H1 (cell line): Measurements from ENCODE around the gene RPTOR. TPM values are rescaled to one million over a fixed set of nuclear protein-coding genes. Genes with fewer than 3 reads are reported as not detected.

Experiments
- CTCF ChIA-PET: fragments of 300-600 bp; sonication (Branson Sonifier 250); formaldehyde crosslinking; loops from one replicate; lab custom pipeline; 2021; ENCODE audit not compliant: partially characterized antibody; lab: Charles Lee
- POLR2A ChIA-PET: fragments of 300-600 bp; sonication (Branson Sonifier 250); formaldehyde crosslinking; loops from one replicate; lab custom pipeline; 2021; ENCODE audit warnings: inconsistent platforms; ENCODE audit not compliant: partially characterized antibody; lab: Charles Lee
- DNase-seq, 2 experiments: peaks; one replicate each; pipeline versions ENCODE4 v3.0.0 to v3.0.0-alpha.2; 2010 to 2022; ENCODE audit warnings: low spot score in 2 of 2, low read depth in 1 of 2, mixed read lengths in 1 of 2
- FAIRE-seq: peaks from 2 replicates; lab custom pipeline; 2011; peaks lifted over from hg19 to GRCh38; lab: Jason Lieb, UNC
- H2AFZ ChIP-seq: 2 replicates; pipeline ENCODE4 v1.8.1; 2012; ENCODE audit warnings: low read length, inconsistent platforms
- H2AK5ac ChIP-seq: 2 replicates; pipeline ENCODE4 v1.6.1; 2013; ENCODE audit warnings: low read depth, low read length
- H2BK120ac ChIP-seq: replicated peaks from 2 replicates; pipeline ENCODE3; 2013; ENCODE audit warnings: low read depth, low read length, inconsistent platforms
- H2BK12ac ChIP-seq: 2 replicates; pipeline ENCODE4 v1.6.1; 2013; ENCODE audit warnings: low read depth, low read length
- H2BK15ac ChIP-seq: 2 replicates; pipeline ENCODE4 v1.6.1; 2013; ENCODE audit warnings: low read length
- H2BK20ac ChIP-seq: 2 replicates; pipeline ENCODE4 v1.6.1; 2013; ENCODE audit warnings: low read length
- H2BK5ac ChIP-seq: 2 replicates; pipeline ENCODE4 v1.6.1; 2013; ENCODE audit warnings: low read depth, low read length
- H3K14ac ChIP-seq: 2 replicates; pipeline ENCODE4 v1.6.1; 2013; ENCODE audit warnings: inconsistent platforms; ENCODE audit not compliant: insufficient read length
- H3K18ac ChIP-seq: 2 replicates; pipeline ENCODE4 v1.6.1; 2013; ENCODE audit warnings: low read length; ENCODE audit errors: extremely low read depth
- H3K23ac ChIP-seq: 2 replicates; pipeline ENCODE4 v1.6.1; 2013; ENCODE audit warnings: inconsistent platforms; ENCODE audit not compliant: insufficient read length
- H3K23me2 ChIP-seq: 2 replicates; pipeline ENCODE4 v1.6.1; 2013; ENCODE audit warnings: low read depth, low read length
- H3K27ac ChIP-seq: 2 replicates; pipeline ENCODE4 v1.6.1; 2011; ENCODE audit warnings: low read depth, low read length, inconsistent platforms
- H3K27me3 ChIP-seq, 4 experiments: replicated peaks in 1 of 4; 1 replicate in 1 of 4; 2 replicates in 3 of 4; pipeline versions ENCODE4 v1.6.1 to v1.8.1; 2011 to 2013; ENCODE audit warnings: low read length in 3 of 4, mild to moderate bottlenecking in 3 of 4, inconsistent platforms in 2 of 4, mixed read lengths in 2 of 4, moderate library complexity in 1 of 4; ENCODE audit not compliant: control insufficient read depth in 3 of 4, insufficient read depth in 3 of 4; ENCODE audit errors: extremely low read depth in 1 of 4
- H3K36me3 ChIP-seq, 4 experiments: 2 replicates each; pipeline versions ENCODE4 v1.6.1 to v1.8.1; 2011 to 2013; ENCODE audit warnings: mild to moderate bottlenecking in 4 of 4, low read length in 3 of 4, moderate library complexity in 2 of 4, control low read depth in 1 of 4, inconsistent platforms in 1 of 4; ENCODE audit not compliant: insufficient read depth in 4 of 4, control insufficient read depth in 2 of 4
- H3K4ac ChIP-seq: replicated peaks from 2 replicates; pipeline ENCODE3; 2013; ENCODE audit warnings: low read length, low read depth, mixed read lengths, inconsistent platforms; ENCODE audit not compliant: insufficient read length
- H3K4me1 ChIP-seq, 4 experiments: replicated peaks in 1 of 4; 1 replicate in 1 of 4; 2 replicates in 3 of 4; pipeline versions ENCODE4 v1.6.1 to v1.8.1; 2011 to 2013; ENCODE audit warnings: low read length in 3 of 4, inconsistent platforms in 2 of 4, mixed read lengths in 1 of 4; ENCODE audit not compliant: insufficient read depth in 4 of 4, control insufficient read depth in 3 of 4
- H3K4me2 ChIP-seq, 2 experiments: 2 replicates each; pipeline versions ENCODE4 v1.6.1 to v1.8.1; 2011 to 2013; ENCODE audit warnings: low read depth in 2 of 2, low read length in 2 of 2, control low read depth in 1 of 2, inconsistent platforms in 1 of 2, mild to moderate bottlenecking in 1 of 2; ENCODE audit not compliant: insufficient read depth in 1 of 2
- H3K4me3 ChIP-seq, 4 experiments: fragments of 200-600, 300-600 bp in 1 of 4; sonication (generic), shearing (Covaris generic), sonication (Bioruptor Twin) in 1 of 4; 2 replicates each; pipeline versions ENCODE4 v1.5.1 to v1.8.1; 2011 to 2016; ENCODE audit warnings: low read length in 4 of 4, low read depth in 3 of 4, control low read depth in 2 of 4, inconsistent platforms in 2 of 4, mild to moderate bottlenecking in 2 of 4, mixed read lengths in 1 of 4, moderate library complexity in 1 of 4; ENCODE audit not compliant: insufficient read depth in 2 of 4; ENCODE audit errors: extremely low read depth in 1 of 4
- H3K56ac ChIP-seq: replicated peaks from 2 replicates; pipeline ENCODE3; 2013; ENCODE audit warnings: low read depth, mild to moderate bottlenecking, mixed read lengths, low read length, inconsistent platforms; ENCODE audit not compliant: insufficient read length
- H3K79me1 ChIP-seq: 2 replicates; pipeline ENCODE4 v1.6.1; 2013; ENCODE audit warnings: low read depth, low read length, control low read depth
- H3K79me2 ChIP-seq, 2 experiments: 2 replicates each; pipeline versions ENCODE4 v1.6.1 to v1.8.1; 2012 to 2013; ENCODE audit warnings: low read length in 2 of 2, mild to moderate bottlenecking in 2 of 2, inconsistent platforms in 1 of 2; ENCODE audit not compliant: insufficient read depth in 2 of 2, control insufficient read depth in 1 of 2
- H3K9ac ChIP-seq, 4 experiments: replicated peaks in 1 of 4; 1 replicate in 1 of 4; 2 replicates in 3 of 4; pipeline versions ENCODE4 v1.6.1 to v1.8.1; 2011 to 2013; ENCODE audit warnings: low read depth in 3 of 4, low read length in 3 of 4, control low read depth in 2 of 4, mild to moderate bottlenecking in 2 of 4, moderate library complexity in 2 of 4, inconsistent platforms in 1 of 4; ENCODE audit errors: extremely low read depth in 1 of 4
- H3K9me3 ChIP-seq, 2 experiments: 2 replicates each; pipeline versions ENCODE4 v1.6.1 to v1.8.1; 2012 to 2013; ENCODE audit warnings: mild to moderate bottlenecking in 2 of 2, moderate library complexity in 2 of 2, control low read depth in 1 of 2, inconsistent platforms in 1 of 2, low read depth in 1 of 2, low read length in 1 of 2, mixed read lengths in 1 of 2; ENCODE audit not compliant: insufficient read depth in 2 of 2
- H4K20me1 ChIP-seq, 2 experiments: replicated peaks in 1 of 2; 2 replicates each; pipeline versions ENCODE3 to v1.8.1; 2011 to 2013; ENCODE audit warnings: inconsistent platforms in 2 of 2, low read length in 2 of 2, mild to moderate bottlenecking in 1 of 2; ENCODE audit not compliant: insufficient read depth in 2 of 2, control insufficient read depth in 1 of 2
- H4K5ac ChIP-seq: 2 replicates; pipeline ENCODE4 v1.6.1; 2013; ENCODE audit warnings: low read length, low read depth, mixed read lengths, inconsistent platforms; ENCODE audit not compliant: insufficient read length
- H4K8ac ChIP-seq: 2 replicates; pipeline ENCODE4 v1.8.0; 2013; ENCODE audit warnings: mild to moderate bottlenecking, moderate library complexity, low read length, inconsistent platforms; ENCODE audit not compliant: insufficient read depth; ENCODE audit errors: extremely low read depth
- H4K91ac ChIP-seq: replicated peaks from 2 replicates; pipeline ENCODE3; 2013; ENCODE audit warnings: low read length, mixed read lengths, inconsistent platforms; ENCODE audit not compliant: insufficient read length
- EZH2 ChIP-seq: fragments of 200-600 bp; sonication (generic); IDR thresholded peaks from 2 replicates; pipeline ENCODE4 v1.7.1; 2012; ENCODE audit warnings: low read depth, mild to moderate bottlenecking, moderate library complexity, low read length, inconsistent platforms; ENCODE audit not compliant: severe bottlenecking
- HDAC6 ChIP-seq: IDR thresholded peaks from one replicate; pipeline ENCODE4 v1.7.1; 2012; ENCODE audit warnings: low read depth, mild to moderate bottlenecking, inconsistent platforms, low read length, moderate library complexity
- SP2 ChIP-seq: IDR thresholded peaks from 2 replicates; pipeline ENCODE4 v1.6.1; 2012; ENCODE audit warnings: mild to moderate bottlenecking, low read length, inconsistent platforms
- TEAD4 ChIP-seq: IDR thresholded peaks from 2 replicates; pipeline ENCODE4 v1.6.1; 2012; ENCODE audit warnings: low read depth, low read length, inconsistent platforms, mixed read lengths
- WGBS, 2 experiments: shearing (Covaris generic) in 1 of 2; methylation state at CpG; one replicate each; pipeline versions ENCODE4 v1.1.6 to v1.1.7; 2013 to 2015; ENCODE audit warnings: low lambda C conversion rate in 2 of 2, mixed read lengths in 2 of 2, inconsistent platforms in 1 of 2, low coverage in 1 of 2, missing lambda C conversion rate in 1 of 2; ENCODE audit not compliant: insufficient replicate concordance in 2 of 2, insufficient coverage in 1 of 2, insufficient read length in 1 of 2; ENCODE audit errors: extremely low coverage in 1 of 2, missing lambda C conversion rate in 1 of 2; 5-methylcytosine and 5-hydroxymethylcytosine counted together
- polyA plus RNA-seq, 7 experiments: library from polyadenylated mRNA; depleted of rRNA in 3 of 7; stranded (reverse) in 5 of 7; unstranded in 2 of 7; fragments of >200 nt in 5 of 7; fragments of 200-250 nt in 2 of 7; gene quantifications; 1 replicate in 5 of 7; 2 replicates in 1 of 7; 4 replicates in 1 of 7; pipeline versions ENCODE4 v1.2.1 to v1.2.3, GENCODE V29; 2011 to 2013; ENCODE audit warnings: missing spikeins in 2 of 7, mixed read lengths in 2 of 7
- total RNA-seq: library from RNA; stranded (reverse); fragmentation: NEBNext Ultra II Directional; extraction: Animal tissue kit (Norgen Biotek cat#: 25700); gene quantifications from 2 replicates; pipeline ENCODE4 v1.2.1, GENCODE V29; 2021

The RPTOR gene
- total and polyA plus RNA-seq, 2 of the 8 experiments (the other 6 are each of a cell fraction or from before 2014, with no cell fraction given) = 6.9 to 28.7 TPM

DNA sequence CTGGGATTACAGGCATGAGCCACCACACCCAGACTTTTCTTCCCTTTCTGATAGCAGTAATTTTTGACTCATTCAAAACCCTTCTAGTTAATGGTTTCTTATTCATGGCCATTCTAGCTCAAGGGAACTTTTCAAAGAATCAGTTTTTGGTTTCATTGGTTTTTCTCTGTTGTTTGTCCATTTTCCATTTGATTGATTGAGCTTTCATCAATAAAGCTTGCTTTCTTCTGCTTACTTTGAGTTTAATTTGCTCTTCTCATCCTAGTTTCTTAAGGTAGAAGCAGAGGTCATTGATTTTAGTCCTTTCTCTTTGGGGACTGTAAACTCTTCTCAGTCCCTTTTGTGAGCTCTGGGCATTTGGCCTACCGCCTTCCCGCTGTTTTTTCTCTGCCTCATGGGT is 365.0 kb downstream of the RPTOR start:
- Histone ChIP-seq H3K4ac (no peak overlapping the region), H3K79me1 (no peaks in the 10 kb centered on the region), H3K4me1 (no peaks in the 10 kb centered on the region), H2BK20ac (no peak overlapping the region), H3K79me2 (no peaks in the 10 kb centered on the region), H4K91ac (no peak overlapping the region), H2BK12ac (no peak overlapping the region), H3K27ac (no peak overlapping the region), H3K23me2 (no peaks in the 10 kb centered on the region), H2BK15ac (no peak overlapping the region), H4K5ac (no peak overlapping the region), H2BK120ac (no peak overlapping the region), H2BK5ac (no peak overlapping the region), H3K9ac (no peak overlapping the region), H3K4me2 (no peak overlapping the region), H3K4me3 (no peak overlapping the region), H3K36me3 (peaks cover 0 to 5% (median 2%) of the 10 kb centered on the region in 4 experiments; a peak in 1 of 8 replicates), H3K9me3 (peaks cover 8 to 9% of the 10 kb centered on the region in 2 experiments), H3K14ac (no peak overlapping the region), H3K27me3 (no peaks in the 10 kb centered on the region; a peak in 1 of 7 replicates), H2AK5ac (no peak overlapping the region), H4K8ac (no peak overlapping the region), H2AFZ (no peak overlapping the region), H3K56ac (no peak overlapping the region), H4K20me1 (peaks cover 2 to 3% of the 10 kb centered on the region in 2 experiments), H3K18ac (no peak overlapping the region), H3K23ac (no peak overlapping the region)
- FAIRE-seq (no peak), DNase-seq (no peak)
- ChIA-PET POLR2A (interaction anchor here (1.3 kb wide), 1 partner anchor 13 kb away, joined by 4 read pairs; no protein-coding TSS in a partner anchor), CTCF (interaction anchor here (0.7 to 2.9 kb wide), 8 partner anchors 10 to 332 kb away, joined by 3 to 25 read pairs (median 4); no protein-coding TSS in a partner anchor)
- 90% methylated on average over 2 of the region's 2 CpGs; no CpG with 5 or more reads in 1 of the 2 experiments for WGBS, 2 experiments
- no peak for TF ChIP-seq HDAC6
- no peak for TF ChIP-seq EZH2
- TF ChIP-seq SP2 = no peak
- TF ChIP-seq TEAD4 = no peak
